ENCODE measurements around the gene SPTLC3.

Gene SPTLC3

DNA sequence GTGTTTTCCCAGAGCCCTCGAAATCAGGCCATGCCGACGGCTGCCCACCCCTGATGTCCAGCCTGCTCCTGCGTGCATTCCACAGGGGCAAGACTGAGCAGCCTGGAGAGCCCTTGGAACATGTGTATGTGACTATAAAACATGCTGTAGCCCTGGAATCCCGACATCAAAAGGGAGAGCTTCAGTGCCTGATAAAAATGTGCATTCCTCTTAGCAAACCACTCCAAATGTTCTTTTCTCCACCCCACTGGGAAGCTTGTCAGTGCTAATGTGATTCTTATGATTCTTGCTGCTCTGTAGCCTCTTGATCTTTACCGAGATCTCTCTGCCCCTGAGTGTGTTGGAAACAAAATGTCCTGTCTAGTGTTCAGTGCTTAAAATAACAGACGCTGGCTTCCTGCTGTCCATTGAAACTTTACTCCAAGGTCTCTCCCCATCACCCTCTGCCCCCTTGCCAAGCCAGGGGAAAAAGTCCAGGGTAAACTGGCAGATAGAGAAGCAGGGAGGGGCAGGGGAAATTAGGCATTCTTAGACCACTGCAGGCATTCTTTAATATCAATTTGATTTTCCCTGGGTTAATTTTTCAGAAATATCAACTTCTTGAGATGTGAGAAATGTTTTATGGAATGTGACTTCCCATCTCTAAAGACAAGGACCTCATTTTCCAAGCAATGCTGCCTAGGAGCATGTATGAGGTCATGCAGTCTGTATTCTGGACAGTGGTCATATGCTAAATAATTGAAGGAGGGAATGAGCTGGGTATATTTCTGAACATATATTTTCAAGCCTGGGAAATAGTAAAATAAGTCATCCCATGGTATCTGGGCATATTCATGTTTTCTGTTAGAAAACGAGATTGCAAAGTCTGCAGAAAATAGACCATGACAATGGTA, 138.5 kb downstream of the SPTLC3 start:
- no peak for DNase-seq

DNA sequence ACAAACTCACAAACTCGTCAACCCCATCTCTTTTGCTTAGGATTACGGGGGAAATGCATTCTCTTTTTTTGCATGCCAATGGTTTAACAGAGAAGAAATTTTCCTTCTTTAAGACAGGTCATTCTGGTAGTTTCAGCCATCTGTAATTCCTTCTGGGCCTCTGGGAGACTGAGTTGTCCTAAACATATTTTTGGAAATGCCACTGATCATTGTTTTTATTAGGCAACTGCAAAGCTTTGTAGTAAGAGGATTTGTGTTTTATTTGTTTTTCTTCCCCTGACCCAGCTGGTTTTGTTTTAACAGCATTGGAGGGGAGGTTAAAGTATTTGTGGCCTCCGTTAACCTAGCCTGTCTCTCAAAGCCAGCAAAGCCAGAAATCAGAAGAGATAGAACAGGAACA, 139.2 kb downstream of the SPTLC3 start:
- no peak for DNase-seq

DNA sequence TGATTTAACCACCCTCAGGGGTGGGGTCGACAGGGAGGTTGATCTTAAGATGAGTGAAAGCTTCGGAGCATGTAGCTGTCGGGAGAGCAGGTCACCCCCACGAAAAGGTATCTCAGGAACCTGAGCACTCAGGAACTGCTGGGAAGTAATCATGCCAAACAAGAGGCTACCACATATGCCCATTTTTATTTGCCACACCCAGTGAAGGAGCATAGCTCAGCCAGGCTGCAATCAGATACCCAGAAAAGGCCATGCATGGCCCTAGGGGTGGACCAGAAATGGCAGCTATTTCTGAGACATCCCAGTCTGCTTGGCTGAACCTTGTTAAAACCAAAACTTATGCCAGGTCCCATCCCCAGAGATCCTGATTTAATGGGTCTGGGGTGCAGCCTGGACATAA, 139.6 kb downstream of the SPTLC3 start:
- no peak for DNase-seq

DNA sequence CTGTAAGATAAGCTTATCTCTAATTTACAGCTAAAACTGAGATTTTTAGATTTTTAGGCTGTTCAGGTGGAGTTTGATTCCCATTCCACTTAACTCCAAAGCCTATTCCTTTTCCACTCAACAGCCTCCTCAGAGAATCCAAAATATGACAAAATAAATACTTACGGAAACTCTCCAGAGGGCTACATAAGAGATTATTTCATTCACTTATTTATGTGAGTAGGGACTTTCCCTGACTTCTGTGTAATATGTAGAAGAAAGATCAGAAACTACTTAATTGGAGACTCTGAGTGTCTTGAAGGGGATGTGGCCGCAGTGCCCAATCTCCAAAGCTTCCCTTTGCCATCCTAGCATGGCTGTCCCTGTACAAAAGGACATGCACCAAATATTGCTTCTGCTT, 140.2 kb downstream of the SPTLC3 start:
- DNase-seq, result no peak

DNA sequence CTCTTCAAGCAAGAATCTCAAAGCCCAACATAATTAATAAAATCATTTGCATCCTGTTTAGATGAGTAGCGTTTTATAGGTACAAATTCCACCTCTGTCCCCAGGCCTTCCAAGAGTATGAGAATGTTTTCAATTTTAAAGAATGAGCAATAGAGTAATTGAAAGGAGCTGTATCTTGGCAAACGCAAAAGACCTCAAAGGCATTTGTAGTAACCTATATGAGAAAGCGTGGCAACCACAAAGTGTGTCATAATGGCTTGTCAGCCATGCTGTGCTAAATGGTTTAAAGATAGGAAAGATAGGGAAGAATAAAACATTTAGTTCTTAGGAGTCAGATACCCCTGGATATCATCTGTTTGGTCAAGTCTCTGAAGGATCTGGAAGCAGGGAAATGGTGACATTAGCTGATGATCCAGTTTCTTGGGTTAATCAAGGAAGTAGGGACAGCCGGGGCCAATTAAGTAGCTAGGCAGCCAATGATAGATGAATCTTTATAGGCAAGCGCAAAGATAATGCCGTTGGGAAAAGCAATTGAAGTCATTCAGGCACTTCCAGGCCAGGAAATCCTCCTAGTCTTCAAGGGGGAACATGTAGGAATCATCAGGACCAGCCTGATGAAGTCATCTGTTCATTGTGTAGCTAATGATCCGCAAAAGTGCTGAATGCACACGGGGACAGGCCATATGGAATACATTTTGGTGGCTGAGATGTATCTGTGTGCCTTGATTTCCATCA, 140.8 kb downstream of the SPTLC3 start:
- no peak for DNase-seq

GRCh38 chr20:13158369-13158768, 149.6 kb downstream of the SPTLC3 start:
- no peak for DNase-seq

DNA sequence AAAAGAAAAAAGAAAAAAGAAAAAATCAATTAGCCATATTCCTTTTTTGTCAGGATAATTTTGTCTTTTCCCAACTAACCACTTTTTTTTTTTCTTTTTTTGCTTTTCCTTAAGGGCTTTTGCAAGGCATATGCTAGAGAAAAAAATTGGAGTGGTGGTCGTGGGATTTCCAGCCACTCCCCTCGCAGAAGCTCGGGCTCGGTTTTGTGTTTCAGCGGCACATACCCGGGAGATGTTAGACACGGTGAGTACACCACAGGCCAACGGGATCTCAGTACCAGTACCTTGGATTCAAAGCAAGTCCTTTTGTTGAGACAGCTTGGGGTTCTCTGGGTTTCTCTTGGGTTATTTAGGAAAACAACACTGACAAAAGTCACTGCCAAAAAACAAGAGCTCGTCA, 151.1 kb downstream of the SPTLC3 start:
- no peak for DNase-seq

- no peak for DNase-seq
These were observed 156.4 kb downstream of the SPTLC3 start for GRCh38 chr20:13165203-13165602.

DNA sequence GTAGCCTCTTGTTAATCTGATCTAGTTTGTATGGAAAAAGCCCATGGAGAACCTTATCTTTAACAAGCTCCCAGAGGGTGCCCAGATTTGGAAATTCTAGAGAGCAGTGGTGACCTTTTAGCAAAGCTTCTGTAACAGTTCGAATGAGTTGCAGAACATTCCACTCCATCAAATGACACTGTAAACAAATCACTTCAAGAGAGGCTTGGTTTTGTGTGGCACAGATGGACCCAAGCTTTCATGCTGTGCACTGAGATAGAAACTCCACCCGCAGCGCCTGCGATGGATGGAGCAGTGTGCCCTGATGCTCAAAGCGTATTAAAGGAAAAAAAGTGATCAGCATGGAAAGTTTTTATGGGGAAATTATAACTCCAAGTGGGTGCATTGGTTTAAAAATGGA, 157.2 kb downstream of the SPTLC3 start:
- DNase-seq, result no peak

GRCh38 chr20:13166437-13166836, 157.7 kb downstream of the SPTLC3 start:
- no peak for DNase-seq

- DNase-seq, result no peak
These were observed 160.3 kb downstream of the SPTLC3 start for GRCh38 chr20:13169086-13169485.

- DNase-seq, result no peak
These were observed 162.0 kb downstream of the SPTLC3 start for GRCh38 chr20:13170771-13171170.

DNA sequence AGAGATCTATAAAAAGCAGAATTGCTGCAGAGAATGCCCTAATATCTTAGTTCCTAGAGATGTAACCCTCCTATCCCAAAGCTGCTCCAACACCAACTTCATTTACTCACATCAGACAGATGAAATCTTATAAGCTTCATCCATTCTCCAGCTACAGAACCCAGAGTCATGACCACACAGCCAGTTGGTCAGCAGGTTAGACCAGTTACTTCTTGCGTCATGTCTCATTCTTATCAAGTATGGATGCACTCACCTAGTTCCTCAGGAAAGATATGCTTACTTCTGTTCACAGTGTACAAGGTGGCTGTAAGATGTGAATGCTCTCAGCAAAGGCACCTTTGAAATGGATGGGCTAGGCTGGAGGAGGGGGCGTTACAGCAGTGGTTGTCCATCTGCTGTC, 164.4 kb downstream of the SPTLC3 start:
- DNase-seq, result no peak

GRCh38 chr20:13174402-13174801, 165.6 kb downstream of the SPTLC3 start:
- DNase-seq, result no peak

DNA sequence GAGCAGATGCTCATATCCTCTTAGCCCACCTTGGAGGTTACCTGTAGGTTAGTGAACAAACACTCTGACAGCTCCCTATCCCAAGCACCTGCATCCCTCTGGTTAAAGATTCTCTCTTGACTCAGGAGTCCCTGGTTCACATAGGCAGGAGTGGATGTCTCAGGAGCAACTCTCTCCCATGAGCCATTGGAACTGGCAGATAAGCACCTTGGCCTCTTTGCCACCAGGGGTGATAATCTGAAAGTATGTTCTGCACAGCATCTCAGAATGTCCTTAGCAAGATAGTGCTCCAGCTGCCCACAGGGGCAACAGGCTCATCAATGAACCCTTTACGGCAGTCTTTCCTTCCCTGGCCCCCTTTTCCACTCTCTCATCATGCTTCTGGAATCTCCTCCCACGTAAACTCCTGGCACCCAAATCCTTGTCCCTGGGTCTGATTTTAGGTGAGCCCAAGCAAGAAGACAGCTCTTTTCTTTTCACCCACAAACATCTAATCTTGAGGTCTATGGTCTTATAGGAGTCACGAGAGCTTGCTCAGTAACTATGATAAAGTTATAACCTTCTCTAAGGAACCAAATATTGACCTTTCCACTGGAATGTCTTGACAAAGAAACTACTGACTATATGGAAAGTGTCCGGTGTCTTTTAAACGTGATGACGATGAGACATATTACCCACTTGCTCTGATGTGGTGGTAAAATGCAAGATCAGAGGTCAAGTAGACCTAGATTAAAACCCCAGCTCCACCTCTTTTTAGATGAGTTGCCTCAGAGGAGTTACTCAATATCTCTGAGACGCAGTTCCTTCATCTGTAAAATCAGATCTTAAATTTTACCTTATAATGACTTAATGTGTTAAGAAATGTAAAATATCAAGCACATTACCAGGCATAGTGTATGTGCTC, 172.5 kb downstream of the SPTLC3 start:
- no peak for DNase-seq

DNA sequence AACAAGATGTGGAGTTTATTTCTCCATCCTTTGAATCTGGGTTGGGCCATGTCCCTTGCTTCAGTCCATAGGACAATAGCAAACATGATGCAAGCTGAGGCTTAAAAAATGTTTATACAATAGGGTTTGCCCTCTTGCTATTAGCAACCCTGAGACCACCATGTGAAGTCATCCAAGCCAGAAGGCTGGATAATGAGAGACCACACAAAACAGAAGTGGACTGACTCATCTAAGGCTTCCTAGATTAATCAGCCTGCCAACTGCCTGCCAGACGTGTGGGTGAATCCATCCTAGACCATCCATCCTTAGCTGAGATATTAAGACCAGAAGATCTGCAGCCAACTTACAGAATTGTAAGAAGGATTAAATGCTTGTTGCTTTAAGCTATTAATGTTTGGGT, 174.2 kb downstream of the SPTLC3 start:
- DNase-seq, result no peak

- DNase-seq, result no peak
These were observed 177.4 kb downstream of the SPTLC3 start for GRCh38 chr20:13186043-13186774.

GRCh38 chr20:13187899-13188298, 179.1 kb downstream of the SPTLC3 start:
- DNase-seq, result no peak

GRCh38 chr20:13199279-13199678, 190.5 kb downstream of the SPTLC3 start:
- no peak for DNase-seq

- DNase-seq, result no peak
These were observed 192.2 kb downstream of the SPTLC3 start for GRCh38 chr20:13200767-13201500.

- DNase-seq, result no peak
These were observed 193.8 kb downstream of the SPTLC3 start for GRCh38 chr20:13202565-13202964.

- DNase-seq, result no peak
These were observed 196.7 kb downstream of the SPTLC3 start for GRCh38 chr20:13205425-13205824.
